Measurements from ENCODE around the gene KDM8. TPM values are rescaled to one million over a fixed set of nuclear protein-coding genes. Genes with fewer than 3 reads are reported as not detected.

KDM8 gene
- total and polyA plus RNA-seq, 9 of the 15 experiments (the other 6 are each of a cell fraction or from before 2014, with no cell fraction given) = 0.61 to 9.1 (median 5.4) TPM

- 18% methylated on average over 12 of the region's 12 CpGs for WGBS (ENCODE audit: insufficient coverage, low coverage, missing lambda C conversion rate)
- ChIA-PET POLR2A (interaction anchor here (0.6 to 2.4 kb wide), 13 partner anchors 8 to 157 kb away, joined by 3 to 17 read pairs (median 3); partner anchors contain the start of gene NSMCE1), CTCF (ENCODE audit: low intra/inter-chr PET ratio) (no interaction called here)
- H3K36me3 ChIP-seq (ENCODE audit: control insufficient read depth, insufficient read depth, low read length) = no peaks in the 10 kb centered on the region
- ATAC-seq (peak; percentile 79), FAIRE-seq (peak; percentile 93), DNase-seq (ENCODE audit: extremely low read depth in 1 of 4, low spot score in 3 of 4) (peak; percentile 41 to 92 (median 66))
- H3K9ac ChIP-seq (ENCODE audit: insufficient read depth in 1 of 2, low read depth in 2 of 2, low read length in 2 of 2) = peak overlapping the region; percentile 53 to 67; a peak in 3 of 4 replicates
- H2AFZ ChIP-seq (ENCODE audit: low read depth, low read length) = peak overlapping the region; percentile 88
- H3K4me3 ChIP-seq = no peak overlapping the region
- peak overlapping the region; percentile 90 for H3K27ac ChIP-seq (ENCODE audit: extremely low read depth, low read depth, low read length)
- BruUV-seq (replicated peaks) = no TSS peak
- no peaks in the 10 kb centered on the region for H4K20me1 ChIP-seq (replicated peaks; ENCODE audit: control insufficient read depth, insufficient read depth, low read length)
- H3K4me2 ChIP-seq (ENCODE audit: insufficient read depth, low read length) = peak overlapping the region; percentile 72
- no peaks in the 10 kb centered on the region for H3K9me3 ChIP-seq (replicated peaks; ENCODE audit: control insufficient read depth, insufficient read depth, low read depth, low read length)
- no peaks in the 10 kb centered on the region for H3K9me1 ChIP-seq (ENCODE audit: control insufficient read depth, insufficient read depth, low read length)
- peaks cover 5 to 24% of the 10 kb centered on the region in 2 experiments for H3K4me1 ChIP-seq (replicated peaks in 1 of 2; ENCODE audit: control insufficient read depth in 2 of 2, insufficient read depth in 2 of 2, low read length in 2 of 2)
- in situ Hi-C loops (cut with MboI) = no loop called here
- no peaks in the 10 kb centered on the region for H3K27me3 ChIP-seq (ENCODE audit: control insufficient read depth in 2 of 2, insufficient read depth in 2 of 2, low read length in 2 of 2)
- intact Hi-C loops (cut with micrococcal nuclease) = no loop called here
- 0 out of 3 replicates have a peak, but pooled peaks cover 2% of the 10 kb centered on the region for H3K79me2 ChIP-seq (ENCODE audit: control insufficient read depth, insufficient read depth, low read length)
- TF ChIP-seq NR4A1 (CRISPR knock-in tag; IDR thresholded peaks at IDR 0.05) (no peak), NR4A1 (tag; IDR thresholded peaks at IDR 0.05) (peak; percentile 35; the same call in 1 of the 2 replicates), ZNF668 (CRISPR knock-in tag; IDR thresholded peaks at IDR 0.05) (no peak), CREB3 (tag; conservative IDR thresholded peaks at IDR 0.05; ENCODE audit: low read depth) (peak; percentile 65; the same call in 1 of the 2 replicates), TCF7 (IDR thresholded peaks at IDR 0.05; ENCODE audit: borderline replicate concordance) (no peak), BRD4 (IDR thresholded peaks at IDR 0.05) (peak; percentile 75; the same call in 1 of the 2 replicates), PTBP1 (IDR thresholded peaks at IDR 0.05; ENCODE audit: low read depth, low read length) (no peak), ZBTB17 (CRISPR knock-in tag; IDR thresholded peaks at IDR 0.05) (0 out of 2 replicates have a peak, but pooled peaks have one; percentile 3), NFYB (IDR thresholded peaks at IDR 0.05; ENCODE audit: extremely low read depth, insufficient read length) (peak; percentile 13), KDM2B (CRISPR knock-in tag; IDR thresholded peaks at IDR 0.05) (no peak), MLLT1 (IDR thresholded peaks at IDR 0.05) (peak; percentile 60 to 61; a peak in 1 of 4 replicates), CREB5 (CRISPR knock-in tag; IDR thresholded peaks at IDR 0.05) (no peak), EHMT2 (IDR thresholded peaks at IDR 0.05) (peak; percentile 84), BCL6 (CRISPR knock-in tag; IDR thresholded peaks at IDR 0.05) (no peak)
- TF ChIP-seq, protein P1, sequence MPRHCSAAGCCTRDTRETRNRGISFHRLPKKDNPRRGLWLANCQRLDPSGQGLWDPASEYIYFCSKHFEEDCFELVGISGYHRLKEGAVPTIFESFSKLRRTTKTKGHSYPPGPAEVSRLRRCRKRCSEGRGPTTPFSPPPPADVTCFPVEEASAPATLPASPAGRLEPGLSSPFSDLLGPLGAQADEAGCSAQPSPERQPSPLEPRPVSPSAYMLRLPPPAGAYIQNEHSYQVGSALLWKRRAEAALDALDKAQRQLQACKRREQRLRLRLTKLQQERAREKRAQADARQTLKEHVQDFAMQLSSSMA (CRISPR knock-in tag; IDR thresholded peaks at IDR 0.05) = no peak
- TF ChIP-seq, protein P2, sequence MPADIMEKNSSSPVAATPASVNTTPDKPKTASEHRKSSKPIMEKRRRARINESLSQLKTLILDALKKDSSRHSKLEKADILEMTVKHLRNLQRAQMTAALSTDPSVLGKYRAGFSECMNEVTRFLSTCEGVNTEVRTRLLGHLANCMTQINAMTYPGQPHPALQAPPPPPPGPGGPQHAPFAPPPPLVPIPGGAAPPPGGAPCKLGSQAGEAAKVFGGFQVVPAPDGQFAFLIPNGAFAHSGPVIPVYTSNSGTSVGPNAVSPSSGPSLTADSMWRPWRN (IDR thresholded peaks at IDR 0.05; ENCODE audit: low read depth) = no peak
- TF ChIP-seq, protein P3, sequence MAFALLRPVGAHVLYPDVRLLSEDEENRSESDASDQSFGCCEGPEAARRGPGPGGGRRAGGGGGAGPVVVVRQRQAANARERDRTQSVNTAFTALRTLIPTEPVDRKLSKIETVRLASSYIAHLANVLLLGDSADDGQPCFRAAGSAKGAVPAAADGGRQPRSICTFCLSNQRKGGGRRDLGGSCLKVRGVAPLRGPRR (CRISPR knock-in tag; IDR thresholded peaks at IDR 0.05) = no peak
Measured at GRCh38 chr16:27198451-27199234, 4.7 kb upstream of the KDM8 start.

Measured in K562 (cell line).